Endodermal cell (in vitro differentiated cells): ENCODE measurements around the gene MROH8. TPM values are rescaled to one million over a fixed set of nuclear protein-coding genes. Genes with fewer than 3 reads are reported as not detected.

ENCODE experiments used
- DNase-seq: peaks from one replicate; pipeline ENCODE4 v3.0.0-alpha.2; 2017
- H3K27ac ChIP-seq: 2 replicates; pipeline ENCODE4 v1.5.1; 2013; ENCODE audit warnings: mild to moderate bottlenecking, low read depth, low read length, moderate library complexity
- H3K27me3 ChIP-seq: 2 replicates; pipeline ENCODE4 v1.6.1; 2013; ENCODE audit warnings: mild to moderate bottlenecking, low read length, moderate library complexity; ENCODE audit not compliant: insufficient read depth, control insufficient read depth, poor library complexity, severe bottlenecking
- H3K36me3 ChIP-seq: 2 replicates; pipeline ENCODE4 v1.7.0; 2013; ENCODE audit warnings: mild to moderate bottlenecking, low read length, moderate library complexity; ENCODE audit not compliant: control insufficient read depth, insufficient read depth
- H3K4me1 ChIP-seq: one replicate; pipeline ENCODE4 v1.7.0; 2013; ENCODE audit warnings: low read length; ENCODE audit not compliant: control insufficient read depth, insufficient read depth
- H3K4me3 ChIP-seq: 2 replicates; pipeline ENCODE4 v1.5.1; 2013; ENCODE audit warnings: mild to moderate bottlenecking, low read length, moderate library complexity
- H3K9ac ChIP-seq: 2 replicates; pipeline ENCODE4 v1.6.1; 2013; ENCODE audit warnings: mild to moderate bottlenecking, low read length, moderate library complexity; ENCODE audit not compliant: poor library complexity, severe bottlenecking; ENCODE audit errors: extremely low read depth
- H3K9me3 ChIP-seq: 2 replicates; pipeline ENCODE4 v1.6.1; 2013; ENCODE audit warnings: mild to moderate bottlenecking, low read length, moderate library complexity; ENCODE audit not compliant: control insufficient read depth
- H3K27ac Mint-ChIP-seq: 2 replicates; pipeline ENCODE4 v1.8.0; 2020; ENCODE audit warnings: mixed read lengths
- H3K27me3 Mint-ChIP-seq: 2 replicates; pipeline ENCODE4 v1.8.0; 2021; ENCODE audit warnings: mild to moderate bottlenecking, mixed read lengths; ENCODE audit not compliant: insufficient read depth
- H3K36me3 Mint-ChIP-seq: 2 replicates; pipeline ENCODE4 v1.8.0; 2020; ENCODE audit warnings: low read depth, mixed read lengths
- H3K4me1 Mint-ChIP-seq: 2 replicates; pipeline ENCODE4 v1.8.0; 2020; ENCODE audit warnings: mixed read lengths
- H3K4me3 Mint-ChIP-seq: 2 replicates; pipeline ENCODE4 v1.8.0; 2020; ENCODE audit warnings: mild to moderate bottlenecking, moderate library complexity, mixed read lengths
- H3K9me3 Mint-ChIP-seq: 2 replicates; pipeline ENCODE4 v1.8.0; 2020; ENCODE audit warnings: mild to moderate bottlenecking, mixed read lengths
- WGBS, 2 experiments: methylation state at CpG; one replicate each; pipeline versions ENCODE4 v1.1.5 to v1.1.7; 2013; ENCODE audit warnings: missing lambda C conversion rate in 2 of 2, mixed read lengths in 1 of 2; ENCODE audit not compliant: insufficient coverage in 1 of 2, insufficient read length in 1 of 2; 5-methylcytosine and 5-hydroxymethylcytosine counted together
- total RNA-seq, 2 donors: library from RNA; stranded (reverse); fragmentation: NEBNext Ultra II Directional in 1 of 2; extraction: Animal tissue kit (Norgen Biotek cat#: 25700) in 1 of 2; gene quantifications; 2 replicates in 1 of 2; 3 replicates in 1 of 2; pipeline ENCODE4 v1.2.1, GENCODE V29; 2021
- TF ChIP-seq, protein P1 (sequence below): fragments of 200-600 bp; sonication (generic); conservative IDR thresholded peaks from 2 replicates; pipeline ENCODE4 v1.5.0; 2021; ENCODE audit warnings: antibody characterized with exemption, mild to moderate bottlenecking

MROH8 gene
- total RNA-seq, 2 donors from 2014 or later: 1.8 to 2.8 TPM

DNA sequence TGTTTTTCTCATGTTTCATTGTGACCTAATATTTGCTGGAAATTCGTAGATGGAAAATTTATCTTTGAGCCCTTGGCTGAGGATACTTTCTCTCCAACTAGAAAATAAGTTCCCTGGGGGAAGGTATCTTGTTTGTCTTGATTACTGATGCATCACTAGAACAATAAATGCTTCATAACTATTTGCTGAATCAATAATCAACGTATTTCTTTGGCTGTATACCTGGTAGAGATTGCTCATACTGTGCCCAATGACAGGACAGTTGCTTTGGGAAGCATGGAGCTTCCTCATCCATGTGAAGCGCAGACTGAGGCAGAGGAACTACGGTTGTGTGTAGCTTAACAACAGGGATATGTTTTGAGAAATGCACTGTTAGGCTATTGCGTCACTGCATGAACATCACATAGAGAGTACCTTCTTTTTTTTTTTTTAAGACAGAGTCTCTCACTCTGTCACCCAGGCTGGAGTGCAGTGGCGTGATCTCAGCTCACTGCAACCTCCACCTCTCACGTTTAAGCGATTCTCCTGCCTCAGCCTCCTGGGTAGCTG is 34.4 kb downstream of the MROH8 start:
- 95 to 97% methylated on average over 5 to 8 of the region's 8 CpGs for WGBS, 2 experiments
- Mint-ChIP-seq H3K27me3 (no peaks in the 10 kb centered on the region), H3K36me3 (no peaks in the 10 kb centered on the region), H3K4me1 (no peaks in the 10 kb centered on the region), H3K9me3 (peaks cover 10% of the 10 kb centered on the region), H3K4me3 (no peak overlapping the region), H3K27ac (no peak overlapping the region)
- no peaks in the 10 kb centered on the region for H3K4me1 ChIP-seq
- no peaks in the 10 kb centered on the region for H3K9me3 ChIP-seq
- no peaks in the 10 kb centered on the region for H3K36me3 ChIP-seq
- no peak overlapping the region for H3K27ac ChIP-seq
- no peak for DNase-seq
- H3K4me3 ChIP-seq: no peak overlapping the region
- H3K9ac ChIP-seq: no peak overlapping the region
- TF ChIP-seq, protein P1, sequence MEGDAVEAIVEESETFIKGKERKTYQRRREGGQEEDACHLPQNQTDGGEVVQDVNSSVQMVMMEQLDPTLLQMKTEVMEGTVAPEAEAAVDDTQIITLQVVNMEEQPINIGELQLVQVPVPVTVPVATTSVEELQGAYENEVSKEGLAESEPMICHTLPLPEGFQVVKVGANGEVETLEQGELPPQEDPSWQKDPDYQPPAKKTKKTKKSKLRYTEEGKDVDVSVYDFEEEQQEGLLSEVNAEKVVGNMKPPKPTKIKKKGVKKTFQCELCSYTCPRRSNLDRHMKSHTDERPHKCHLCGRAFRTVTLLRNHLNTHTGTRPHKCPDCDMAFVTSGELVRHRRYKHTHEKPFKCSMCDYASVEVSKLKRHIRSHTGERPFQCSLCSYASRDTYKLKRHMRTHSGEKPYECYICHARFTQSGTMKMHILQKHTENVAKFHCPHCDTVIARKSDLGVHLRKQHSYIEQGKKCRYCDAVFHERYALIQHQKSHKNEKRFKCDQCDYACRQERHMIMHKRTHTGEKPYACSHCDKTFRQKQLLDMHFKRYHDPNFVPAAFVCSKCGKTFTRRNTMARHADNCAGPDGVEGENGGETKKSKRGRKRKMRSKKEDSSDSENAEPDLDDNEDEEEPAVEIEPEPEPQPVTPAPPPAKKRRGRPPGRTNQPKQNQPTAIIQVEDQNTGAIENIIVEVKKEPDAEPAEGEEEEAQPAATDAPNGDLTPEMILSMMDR: no peak
- H3K27me3 ChIP-seq: no peaks in the 10 kb centered on the region

DNA sequence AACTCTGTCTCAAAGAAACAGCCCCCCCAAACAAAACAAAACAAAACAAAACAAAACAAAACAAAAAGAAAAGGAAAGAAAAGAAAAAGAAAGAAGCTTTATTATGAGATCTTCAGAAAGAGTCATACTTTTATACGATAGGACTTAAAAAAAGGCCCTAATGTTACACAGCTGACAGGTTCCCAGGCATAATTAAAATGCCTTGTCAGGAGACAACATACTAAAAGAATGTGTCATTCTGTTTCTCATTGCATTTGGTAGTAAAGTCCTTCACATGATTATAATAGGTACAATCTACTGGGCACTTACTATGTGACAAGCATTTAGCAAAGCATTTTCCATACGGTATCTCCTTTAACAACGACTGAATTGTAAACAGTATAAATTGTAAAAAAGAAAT is 36.6 kb downstream of the MROH8 start:
- TF ChIP-seq, protein P1: no peak
- Histone ChIP-seq H3K9me3 (no peaks in the 10 kb centered on the region), H3K27me3 (no peaks in the 10 kb centered on the region), H3K36me3 (no peaks in the 10 kb centered on the region), H3K27ac (no peak overlapping the region), H3K9ac (no peak overlapping the region), H3K4me3 (no peak overlapping the region), H3K4me1 (no peaks in the 10 kb centered on the region)
- no peaks in the 10 kb centered on the region for H3K4me1 Mint-ChIP-seq
- H3K4me3 Mint-ChIP-seq: no peak overlapping the region
- no peaks in the 10 kb centered on the region for H3K36me3 Mint-ChIP-seq
- no peak overlapping the region for H3K27ac Mint-ChIP-seq
- WGBS, 2 experiments: 98 to 100% methylated on average over 1 to 3 of the region's 3 CpGs
- no peaks in the 10 kb centered on the region for H3K27me3 Mint-ChIP-seq
- no peaks in the 10 kb centered on the region for H3K9me3 Mint-ChIP-seq
- no peak for DNase-seq

DNA sequence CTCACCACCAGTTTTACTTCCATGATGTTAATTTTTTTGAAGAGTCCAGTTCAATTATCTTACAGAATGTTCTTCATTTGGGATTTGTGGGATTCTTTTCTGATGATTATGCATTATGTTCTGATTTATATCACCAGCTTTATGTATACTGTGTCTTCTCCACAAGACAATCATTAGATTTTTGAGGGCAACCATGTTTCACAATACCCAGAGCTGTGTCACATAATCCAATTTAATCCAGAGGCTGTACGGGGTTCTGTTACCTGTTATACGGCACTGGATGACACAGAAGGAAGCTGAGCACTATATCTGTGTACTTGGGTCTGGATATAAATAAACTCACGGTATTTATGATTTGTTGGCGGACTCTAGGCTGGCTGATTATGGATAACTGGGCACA is 41.8 kb downstream of the MROH8 start:
- DNase-seq: no peak
- Mint-ChIP-seq H3K9me3 (no peaks in the 10 kb centered on the region), H3K27me3 (no peaks in the 10 kb centered on the region), H3K4me1 (no peaks in the 10 kb centered on the region), H3K27ac (no peak overlapping the region), H3K4me3 (no peak overlapping the region), H3K36me3 (no peaks in the 10 kb centered on the region)
- no peak overlapping the region for H3K27ac ChIP-seq
- H3K4me1 ChIP-seq: no peaks in the 10 kb centered on the region
- WGBS, 2 experiments: 97% methylated on average over 4 of the region's 4 CpGs; no CpG with 5 or more reads in 1 of the 2 experiments
- H3K27me3 ChIP-seq: no peaks in the 10 kb centered on the region
- H3K4me3 ChIP-seq: no peak overlapping the region
- TF ChIP-seq, protein P1: no peak
- no peaks in the 10 kb centered on the region for H3K36me3 ChIP-seq
- H3K9ac ChIP-seq: no peak overlapping the region
- H3K9me3 ChIP-seq: no peaks in the 10 kb centered on the region
